Testis (tissue), 2 donors: Measurements from ENCODE around the gene SATB2.

Source experiments
- CTCF ChIP-seq, 3 experiments: fragments of 450-650 bp in 2 of 3; fragments of 200-600 bp in 1 of 3; sonication (generic) in 1 of 3; IDR thresholded peaks; one replicate each; pipeline ENCODE4 v1.5.1; 2016 to 2019; ENCODE audit warnings: antibody characterized with exemption in 3 of 3, mild to moderate bottlenecking in 2 of 3, moderate library complexity in 1 of 3
- POLR2A ChIP-seq: fragments of 450-650 bp; IDR thresholded peaks from one replicate; pipeline ENCODE4 v1.6.1; 2017; ENCODE audit warnings: antibody characterized with exemption, mild to moderate bottlenecking, moderate library complexity

- TF ChIP-seq CTCF (IDR thresholded peaks at IDR 0.05), result no peak
- TF ChIP-seq POLR2A, result no peak
Measured at GRCh38 chr2:199366406-199366805, 91.3 kb downstream of the SATB2 start.
